ENCODE data around the gene ATG5.

Gene ATG5

DNA sequence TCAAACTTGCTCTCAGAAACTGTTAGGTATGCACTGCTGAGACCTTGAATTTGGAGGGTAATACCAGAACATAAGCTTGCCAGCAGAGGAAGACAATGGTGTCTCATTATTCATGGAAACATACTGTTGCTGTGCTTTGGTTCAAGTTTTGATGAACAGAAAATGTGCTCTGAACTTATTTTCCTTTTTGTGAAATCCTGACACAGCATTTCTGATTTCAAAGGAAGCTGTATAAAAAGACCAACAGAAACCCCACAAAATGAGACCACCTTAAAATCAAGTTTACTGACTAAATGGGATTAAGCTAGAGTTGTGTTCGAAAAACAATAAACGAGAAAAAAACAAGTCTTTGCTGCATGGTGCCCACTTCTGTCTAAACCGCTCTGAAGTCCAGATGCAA lies 169.1 kb downstream of the ATG5 start:
- no peak for DNase-seq
- no peak overlapping the region for H4K91ac ChIP-seq (ENCODE audit: low read depth, low read length)
- H3K79me1 ChIP-seq (ENCODE audit: low read length) = no peaks in the 10 kb centered on the region
- H2BK5ac ChIP-seq (ENCODE audit: low read depth, low read length, poor library complexity) = no peak overlapping the region
- no peak overlapping the region for H3K14ac ChIP-seq (ENCODE audit: low read length)
- H2BK120ac ChIP-seq (ENCODE audit: insufficient read depth, low read length, poor library complexity) = no peak overlapping the region
- H3K79me2 ChIP-seq (ENCODE audit: control insufficient read depth, insufficient read depth, low read length, poor library complexity) = no peaks in the 10 kb centered on the region
- H4K12ac ChIP-seq (ENCODE audit: low read depth, low read length) = no peak overlapping the region
- no peak overlapping the region for H2AFZ ChIP-seq (ENCODE audit: insufficient read depth, low read length, poor library complexity)
- H3K27me3 ChIP-seq (ENCODE audit: insufficient read depth, low read length) = no peaks in the 10 kb centered on the region
- H3K23ac ChIP-seq (ENCODE audit: low read length) = no peak overlapping the region
- H3K4me2 ChIP-seq (ENCODE audit: low read length) = no peak overlapping the region
- no peak overlapping the region for H3K4ac ChIP-seq (ENCODE audit: low read depth, low read length)
- WGBS (ENCODE audit: extremely low coverage, insufficient coverage, insufficient read length) = no CpG with 5 or more reads among the region's 3 CpGs
- no peak overlapping the region for H2AK5ac ChIP-seq (ENCODE audit: low read length)
- H3K18ac ChIP-seq (ENCODE audit: low read length) = no peak overlapping the region
- no peak overlapping the region for H4K8ac ChIP-seq (ENCODE audit: low read depth, low read length)
- no peaks in the 10 kb centered on the region for H3K4me1 ChIP-seq (ENCODE audit: control insufficient read depth in 1 of 2, insufficient read depth in 2 of 2, low read length in 2 of 2)
- no peaks in the 10 kb centered on the region for H3K36me3 ChIP-seq (ENCODE audit: control insufficient read depth in 1 of 2, insufficient read depth in 2 of 2, low read length in 2 of 2)
- no peak overlapping the region for H3K27ac ChIP-seq (ENCODE audit: low read depth, low read length)
- no peak overlapping the region for H3K4me3 ChIP-seq (ENCODE audit: low read depth, low read length)
- no peak overlapping the region for H2BK12ac ChIP-seq (ENCODE audit: low read length)
- no peaks in the 10 kb centered on the region for H3K9me3 ChIP-seq (ENCODE audit: insufficient read depth, low read depth, low read length)
- H3K9ac ChIP-seq (ENCODE audit: low read length) = no peak overlapping the region

DNA sequence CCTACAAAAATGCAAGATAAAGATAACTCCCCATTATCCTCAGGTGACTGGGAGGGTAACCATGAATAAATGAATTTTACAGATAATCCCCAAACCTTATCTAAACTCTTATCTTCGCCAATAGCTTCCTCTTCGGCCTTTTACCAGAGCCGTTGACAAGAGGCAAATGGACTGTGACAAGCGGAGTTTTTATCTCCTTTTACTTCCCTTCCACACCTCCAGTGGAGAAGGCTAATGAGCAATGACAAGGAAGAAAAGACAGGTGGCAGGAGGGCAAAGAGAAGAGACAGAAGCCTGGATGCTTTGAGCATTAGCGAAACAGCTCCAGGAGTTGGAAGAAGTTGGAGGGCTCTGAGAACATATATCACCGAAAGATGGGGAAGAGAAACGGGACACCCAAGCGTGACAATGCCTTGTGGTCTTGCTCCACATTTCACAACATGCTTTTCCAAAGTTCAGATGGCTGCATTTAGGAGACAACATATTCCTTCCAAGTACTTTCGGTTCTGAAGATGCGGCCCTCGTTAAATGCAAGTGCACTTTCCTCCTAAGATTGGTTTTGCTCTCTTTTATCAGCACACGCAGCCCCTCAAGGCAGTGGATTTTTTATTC lies 170.2 kb downstream of the ATG5 start:
- no CpG with 5 or more reads among the region's 12 CpGs for WGBS (ENCODE audit: extremely low coverage, insufficient coverage, insufficient read length)
- H3K27ac ChIP-seq (ENCODE audit: low read depth, low read length) = no peak overlapping the region

DNA sequence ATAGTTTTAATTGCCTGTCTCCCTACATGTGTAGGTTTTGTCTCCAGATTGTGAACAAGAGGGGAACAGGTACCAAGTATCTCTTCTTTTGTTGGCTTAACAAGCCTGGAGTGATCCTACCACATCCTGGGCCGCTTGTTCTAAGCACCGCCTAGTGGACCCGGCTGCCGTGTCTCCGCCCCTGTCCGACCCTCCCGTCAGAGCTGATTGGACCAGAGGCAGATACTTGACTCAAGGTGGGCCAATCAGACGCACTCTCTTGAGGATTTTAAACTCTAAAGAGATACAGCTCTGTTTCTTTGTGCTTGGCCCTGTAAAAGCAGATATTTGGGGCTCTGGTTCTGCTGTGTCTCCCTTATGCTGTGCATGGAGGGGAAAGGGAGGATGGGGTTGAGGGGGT lies 171.2 kb downstream of the ATG5 start:
- Histone ChIP-seq H3K14ac (ENCODE audit: low read length) (no peak overlapping the region), H3K79me1 (ENCODE audit: low read length) (no peaks in the 10 kb centered on the region), H3K4me1 (ENCODE audit: control insufficient read depth in 1 of 2, insufficient read depth in 2 of 2, low read length in 2 of 2) (no peaks in the 10 kb centered on the region), H3K79me2 (ENCODE audit: control insufficient read depth, insufficient read depth, low read length, poor library complexity) (no peaks in the 10 kb centered on the region), H3K4me2 (ENCODE audit: low read length) (no peak overlapping the region), H3K36me3 (ENCODE audit: control insufficient read depth in 1 of 2, insufficient read depth in 2 of 2, low read length in 2 of 2) (no peaks in the 10 kb centered on the region), H3K27ac (ENCODE audit: low read depth, low read length) (no peak overlapping the region), H2BK12ac (ENCODE audit: low read length) (no peak overlapping the region), H4K8ac (ENCODE audit: low read depth, low read length) (no peak overlapping the region), H3K18ac (ENCODE audit: low read length) (no peak overlapping the region), H3K27me3 (ENCODE audit: insufficient read depth, low read length) (no peaks in the 10 kb centered on the region), H3K9me3 (ENCODE audit: insufficient read depth, low read depth, low read length) (no peaks in the 10 kb centered on the region), H3K4me3 (ENCODE audit: low read depth, low read length) (no peak overlapping the region), H3K23ac (ENCODE audit: low read length) (no peak overlapping the region), H4K12ac (ENCODE audit: low read depth, low read length) (no peak overlapping the region), H2BK120ac (ENCODE audit: insufficient read depth, low read length, poor library complexity) (no peak overlapping the region), H2BK5ac (ENCODE audit: low read depth, low read length, poor library complexity) (no peak overlapping the region), H4K91ac (ENCODE audit: low read depth, low read length) (no peak overlapping the region), H3K9ac (ENCODE audit: low read length) (no peak overlapping the region), H2AFZ (ENCODE audit: insufficient read depth, low read length, poor library complexity) (no peak overlapping the region), H3K4ac (ENCODE audit: low read depth, low read length) (no peak overlapping the region), H2AK5ac (ENCODE audit: low read length) (no peak overlapping the region)
- no peak for DNase-seq
- WGBS (ENCODE audit: extremely low coverage, insufficient coverage, insufficient read length) = no CpG with 5 or more reads among the region's 8 CpGs

More for the DNA sequence above, 170.2 kb downstream of the ATG5 start:
- Histone ChIP-seq H4K91ac (ENCODE audit: low read depth, low read length) (no peak overlapping the region), H2BK12ac (ENCODE audit: low read length) (no peak overlapping the region), H3K4me2 (ENCODE audit: low read length) (no peak overlapping the region), H2AFZ (ENCODE audit: insufficient read depth, low read length, poor library complexity) (no peak overlapping the region), H2AK5ac (ENCODE audit: low read length) (no peak overlapping the region), H3K27me3 (ENCODE audit: insufficient read depth, low read length) (no peaks in the 10 kb centered on the region), H3K79me2 (ENCODE audit: control insufficient read depth, insufficient read depth, low read length, poor library complexity) (no peaks in the 10 kb centered on the region), H2BK120ac (ENCODE audit: insufficient read depth, low read length, poor library complexity) (no peak overlapping the region), H4K8ac (ENCODE audit: low read depth, low read length) (no peak overlapping the region), H3K79me1 (ENCODE audit: low read length) (no peaks in the 10 kb centered on the region), H3K23ac (ENCODE audit: low read length) (no peak overlapping the region), H3K9ac (ENCODE audit: low read length) (no peak overlapping the region), H3K4me1 (ENCODE audit: control insufficient read depth in 1 of 2, insufficient read depth in 2 of 2, low read length in 2 of 2) (no peaks in the 10 kb centered on the region), H3K4me3 (ENCODE audit: low read depth, low read length) (no peak overlapping the region), H4K12ac (ENCODE audit: low read depth, low read length) (no peak overlapping the region), H3K4ac (ENCODE audit: low read depth, low read length) (no peak overlapping the region), H3K14ac (ENCODE audit: low read length) (no peak overlapping the region), H3K18ac (ENCODE audit: low read length) (no peak overlapping the region), H3K36me3 (ENCODE audit: control insufficient read depth in 1 of 2, insufficient read depth in 2 of 2, low read length in 2 of 2) (no peaks in the 10 kb centered on the region), H2BK5ac (ENCODE audit: low read depth, low read length, poor library complexity) (no peak overlapping the region), H3K9me3 (ENCODE audit: insufficient read depth, low read depth, low read length) (no peaks in the 10 kb centered on the region)
- DNase-seq = no peak

DNA sequence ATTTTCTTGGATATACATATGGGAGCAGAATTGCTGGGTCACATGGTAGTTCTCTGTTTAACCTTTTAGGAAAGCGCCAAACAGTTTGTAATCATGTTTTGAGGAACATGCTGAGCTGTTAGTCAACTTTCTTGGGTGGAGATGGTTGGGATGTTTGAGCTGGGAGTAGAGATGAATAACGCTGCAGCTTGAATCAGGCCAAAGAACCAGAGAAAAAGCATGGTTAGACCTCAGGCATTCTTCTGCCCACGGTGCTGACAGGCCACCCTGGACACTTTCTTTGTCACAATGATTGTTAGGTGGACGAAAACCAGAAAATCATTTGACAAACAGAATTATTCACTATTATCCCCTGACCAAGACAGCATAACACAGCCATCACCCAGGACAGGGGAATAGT lies 172.6 kb downstream of the ATG5 start:
- Histone ChIP-seq H3K27me3 (ENCODE audit: insufficient read depth, low read length) (no peaks in the 10 kb centered on the region), H3K4me3 (ENCODE audit: low read depth, low read length) (no peak overlapping the region), H3K23ac (ENCODE audit: low read length) (no peak overlapping the region), H3K9ac (ENCODE audit: low read length) (no peak overlapping the region), H3K36me3 (ENCODE audit: control insufficient read depth in 1 of 2, insufficient read depth in 2 of 2, low read length in 2 of 2) (no peaks in the 10 kb centered on the region), H3K27ac (ENCODE audit: low read depth, low read length) (no peak overlapping the region), H2BK5ac (ENCODE audit: low read depth, low read length, poor library complexity) (no peak overlapping the region), H3K14ac (ENCODE audit: low read length) (no peak overlapping the region), H3K79me2 (ENCODE audit: control insufficient read depth, insufficient read depth, low read length, poor library complexity) (no peaks in the 10 kb centered on the region), H3K79me1 (ENCODE audit: low read length) (no peaks in the 10 kb centered on the region), H3K9me3 (ENCODE audit: insufficient read depth, low read depth, low read length) (no peaks in the 10 kb centered on the region), H2BK12ac (ENCODE audit: low read length) (no peak overlapping the region), H2AFZ (ENCODE audit: insufficient read depth, low read length, poor library complexity) (no peak overlapping the region), H2AK5ac (ENCODE audit: low read length) (no peak overlapping the region), H4K12ac (ENCODE audit: low read depth, low read length) (no peak overlapping the region), H2BK120ac (ENCODE audit: insufficient read depth, low read length, poor library complexity) (no peak overlapping the region), H3K4ac (ENCODE audit: low read depth, low read length) (no peak overlapping the region), H3K4me2 (ENCODE audit: low read length) (no peak overlapping the region), H3K18ac (ENCODE audit: low read length) (no peak overlapping the region), H4K8ac (ENCODE audit: low read depth, low read length) (no peak overlapping the region), H3K4me1 (ENCODE audit: control insufficient read depth in 1 of 2, insufficient read depth in 2 of 2, low read length in 2 of 2) (no peaks in the 10 kb centered on the region), H4K91ac (ENCODE audit: low read depth, low read length) (no peak overlapping the region)
- WGBS (ENCODE audit: extremely low coverage, insufficient coverage, insufficient read length) = no CpG with 5 or more reads among the region's 4 CpGs
- no peak for DNase-seq

All from trophoblast cell (in vitro differentiated cells and primary cell).